Subcutaneous adipose tissue (tissue), 4 donors: Measurements from ENCODE around the gene CARD8. TPM values are rescaled to one million over a fixed set of nuclear protein-coding genes. Genes with fewer than 3 reads are reported as not detected.

ENCODE experiments used
- total RNA-seq, 4 donors: library from RNA; depleted of rRNA; stranded (reverse); fragments of >200 nt; gene quantifications; one replicate each; pipeline ENCODE4 v1.1.0, GENCODE V29; 2016
- TF ChIP-seq, protein P1 (sequence below): fragments of 450-650 bp; IDR thresholded peaks from one replicate; pipeline ENCODE4 v1.5.1; 2016; ENCODE audit warnings: low read depth, mild to moderate bottlenecking, control low read depth, antibody characterized with exemption, moderate library complexity

CARD8 gene
- total RNA-seq, 4 donors from 2014 or later: 42.5 to 103 (median 65.2) TPM

GRCh38 chr19:48175578-48175977 lies 80.1 kb downstream of the CARD8 start:
- TF ChIP-seq, protein P1, sequence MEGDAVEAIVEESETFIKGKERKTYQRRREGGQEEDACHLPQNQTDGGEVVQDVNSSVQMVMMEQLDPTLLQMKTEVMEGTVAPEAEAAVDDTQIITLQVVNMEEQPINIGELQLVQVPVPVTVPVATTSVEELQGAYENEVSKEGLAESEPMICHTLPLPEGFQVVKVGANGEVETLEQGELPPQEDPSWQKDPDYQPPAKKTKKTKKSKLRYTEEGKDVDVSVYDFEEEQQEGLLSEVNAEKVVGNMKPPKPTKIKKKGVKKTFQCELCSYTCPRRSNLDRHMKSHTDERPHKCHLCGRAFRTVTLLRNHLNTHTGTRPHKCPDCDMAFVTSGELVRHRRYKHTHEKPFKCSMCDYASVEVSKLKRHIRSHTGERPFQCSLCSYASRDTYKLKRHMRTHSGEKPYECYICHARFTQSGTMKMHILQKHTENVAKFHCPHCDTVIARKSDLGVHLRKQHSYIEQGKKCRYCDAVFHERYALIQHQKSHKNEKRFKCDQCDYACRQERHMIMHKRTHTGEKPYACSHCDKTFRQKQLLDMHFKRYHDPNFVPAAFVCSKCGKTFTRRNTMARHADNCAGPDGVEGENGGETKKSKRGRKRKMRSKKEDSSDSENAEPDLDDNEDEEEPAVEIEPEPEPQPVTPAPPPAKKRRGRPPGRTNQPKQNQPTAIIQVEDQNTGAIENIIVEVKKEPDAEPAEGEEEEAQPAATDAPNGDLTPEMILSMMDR: no peak

DNA sequence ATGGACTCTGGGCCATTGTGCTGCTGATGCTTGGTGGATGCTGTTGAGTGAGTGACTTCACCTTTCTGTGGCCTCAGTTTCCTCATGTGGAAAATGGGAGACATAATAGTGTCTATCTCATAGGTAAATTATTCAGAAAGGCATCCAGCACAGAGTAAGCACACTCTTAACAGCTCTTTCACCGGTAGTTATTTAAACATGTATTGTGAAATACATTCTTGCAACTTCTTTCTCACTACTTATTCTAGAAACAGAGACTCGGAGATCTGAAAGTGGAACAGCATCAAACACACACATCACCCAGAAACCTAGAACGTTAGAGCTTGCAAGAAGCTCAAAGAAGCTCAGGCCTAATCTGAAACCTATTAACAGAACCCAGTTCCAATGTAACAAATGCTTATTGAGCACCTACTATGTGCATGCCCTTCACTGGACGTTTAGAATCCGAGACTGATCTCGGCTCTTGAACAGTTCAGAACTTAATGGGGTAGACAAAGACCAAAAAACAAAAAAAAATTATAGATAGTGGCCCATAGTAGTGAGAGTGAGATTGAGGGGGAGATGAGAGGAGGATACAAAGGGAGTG lies 81.2 kb downstream of the CARD8 start:
- TF ChIP-seq, protein P1: no peak

- TF ChIP-seq, protein P1: no peak
Measured at GRCh38 chr19:48171710-48172109, 84.0 kb downstream of the CARD8 start.

- TF ChIP-seq, protein P1: no peak
Measured at GRCh38 chr19:48170817-48171347, 84.8 kb downstream of the CARD8 start.

GRCh38 chr19:48169939-48170803 lies 85.5 kb downstream of the CARD8 start, which contains the start of the genes LIG1 and ZSWIM9:
Gene LIG1, minus strand, starts transcription at chr19:48170344. Its CDS starts 4,778 bp downstream, at chr19:48165566.
Gene ZSWIM9, plus strand, starts transcription at chr19:48170680. Its CDS starts 1,123 bp downstream, at chr19:48171803.
- TF ChIP-seq, protein P1: no peak

DNA sequence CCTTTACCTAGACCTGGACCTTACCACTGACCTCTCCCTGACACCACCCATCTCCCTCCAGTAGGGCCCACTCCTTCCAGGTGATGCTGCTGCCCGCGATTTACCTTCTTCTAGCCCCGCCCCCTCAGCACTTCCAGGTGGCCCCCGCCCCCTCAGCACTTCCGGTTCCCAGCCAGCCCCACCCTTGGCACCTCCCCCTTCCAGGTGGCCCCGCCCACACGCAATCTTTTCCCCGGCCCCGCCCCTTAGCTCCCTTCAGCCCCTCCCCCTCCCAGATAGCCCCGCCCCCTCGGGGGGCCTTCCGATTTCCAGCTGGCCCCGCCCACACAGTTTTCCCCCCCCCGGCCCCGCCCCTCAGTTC lies 86.2 kb downstream of the CARD8 start:
- TF ChIP-seq, protein P1: no peak

DNA sequence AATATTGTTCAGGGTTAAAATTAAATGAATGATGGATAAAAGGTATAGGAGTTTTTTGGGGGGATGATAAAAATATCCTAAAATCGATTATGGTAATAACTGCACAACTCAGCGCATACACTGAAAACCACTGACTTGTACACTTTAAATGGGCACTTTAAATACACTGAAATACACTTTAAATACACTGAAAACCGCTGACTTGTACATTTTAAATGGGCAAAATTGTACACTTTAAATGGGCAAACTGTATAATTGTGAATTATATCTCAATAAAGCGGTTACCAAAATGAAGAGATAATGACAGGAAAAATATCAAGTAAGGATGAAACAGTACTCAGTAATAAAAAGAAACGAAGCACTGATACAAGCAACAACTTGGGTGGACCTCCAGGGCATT lies 87.0 kb downstream of the CARD8 start:
- TF ChIP-seq, protein P1: no peak
